HG02623 (cell line): ENCODE results near the gene SIL1.

Experiments
- ATAC-seq: cut with Tn5 transposase; IDR thresholded peaks from one replicate; pipeline ENCODE4 v1.9.1; 2021; ENCODE audit warnings: moderate library complexity; ENCODE audit not compliant: unreplicated experiment

SIL1 gene

GRCh38 chr5:138898742-138899141 is 299.4 kb downstream of the SIL1 start:
- no peak for ATAC-seq

GRCh38 chr5:138898299-138898698 is 299.9 kb downstream of the SIL1 start:
- ATAC-seq = no peak
